Measurements from ENCODE around the gene HK1. TPM values are rescaled to one million over a fixed set of nuclear protein-coding genes. Genes with fewer than 3 reads are reported as not detected.

The HK1 gene
- total RNA-seq, 1 experiment from 2014 or later: 98.8 TPM

DNA sequence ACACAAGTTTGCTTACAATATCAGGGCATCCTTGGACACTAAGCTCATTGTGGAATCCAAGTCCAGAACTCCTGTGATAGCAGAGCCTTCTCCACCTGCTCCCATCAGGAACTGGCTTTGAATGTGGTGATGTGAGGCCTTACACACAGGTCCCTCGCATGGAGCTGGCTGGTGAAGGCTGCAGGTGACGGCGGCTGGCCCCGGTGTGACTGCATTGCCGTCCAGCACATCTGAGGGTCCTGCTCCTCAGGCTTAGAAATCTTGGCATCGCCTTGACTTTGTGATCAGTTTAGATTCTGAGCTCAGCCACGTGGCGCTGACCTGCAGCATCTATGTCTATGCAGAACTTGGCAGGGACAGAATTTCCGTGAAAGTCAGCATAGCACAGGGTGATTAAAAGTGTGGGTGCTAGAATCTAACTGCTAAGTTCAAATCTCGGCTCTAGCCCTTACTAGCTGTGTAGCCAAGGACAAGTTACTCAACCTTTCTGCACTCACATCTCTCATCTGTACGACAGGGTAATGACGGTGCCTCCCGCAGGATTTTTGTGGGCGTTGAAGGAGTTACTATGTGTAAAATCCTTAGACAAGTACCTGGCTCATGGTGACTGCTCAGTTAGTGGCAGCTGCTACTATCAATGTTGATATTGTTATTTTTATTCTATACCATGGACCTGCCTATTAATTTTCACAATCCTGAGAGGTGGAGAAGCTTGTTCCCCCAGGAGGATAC lies 31.5 kb upstream of the HK1 start:
- no peak overlapping the region for H4K8ac ChIP-seq (replicated peaks; ENCODE audit: insufficient read length, low read depth, low read length)
- no peak overlapping the region for H3K23ac ChIP-seq (ENCODE audit: insufficient read length, low read depth, low read length)
- no peak overlapping the region for H3K4me3 Mint-ChIP-seq
- H3K27ac ChIP-seq (ENCODE audit: insufficient read length, low read depth, low read length): no peak overlapping the region
- no peaks in the 10 kb centered on the region for H3K23me2 ChIP-seq (ENCODE audit: insufficient read length, low read depth, low read length, poor library complexity, severe bottlenecking)
- no peak overlapping the region for H3K27ac Mint-ChIP-seq
- H2BK12ac ChIP-seq (ENCODE audit: insufficient read length, low read depth, low read length): no peak overlapping the region
- H3K56ac ChIP-seq (ENCODE audit: insufficient read length, low read depth, low read length): no peak overlapping the region
- no peak overlapping the region for H4K5ac ChIP-seq (ENCODE audit: insufficient read length, low read depth, low read length)
- H3K18ac ChIP-seq (ENCODE audit: insufficient read length, low read depth, low read length): no peak overlapping the region
- H3K27me3 ChIP-seq (ENCODE audit: insufficient read depth, low read length): no peaks in the 10 kb centered on the region
- H2AK5ac ChIP-seq (ENCODE audit: insufficient read length, low read length): no peak overlapping the region
- peaks cover 0 to 2% of the 10 kb centered on the region in 2 experiments; a peak in 2 of 5 replicates for H3K9me3 Mint-ChIP-seq
- peaks cover 5 to 7% of the 10 kb centered on the region in 2 experiments; a peak in 2 of 4 replicates for H3K4me1 Mint-ChIP-seq
- H3K79me1 ChIP-seq (ENCODE audit: insufficient read depth, low read depth, low read length, poor library complexity, severe bottlenecking): no peaks in the 10 kb centered on the region
- H3K36me3 Mint-ChIP-seq (ENCODE audit: insufficient read depth in 1 of 3, low read depth in 3 of 3): no peaks in the 10 kb centered on the region
- no peaks in the 10 kb centered on the region for H3K4me1 ChIP-seq (ENCODE audit: insufficient read depth, low read length)
- DNase-seq: no peak
- no peak overlapping the region for H2BK5ac ChIP-seq (ENCODE audit: insufficient read length, low read length)
- no peak overlapping the region for H3K9ac ChIP-seq (ENCODE audit: extremely low read depth, insufficient read length, low read length)
- TF ChIP-seq, protein P1, sequence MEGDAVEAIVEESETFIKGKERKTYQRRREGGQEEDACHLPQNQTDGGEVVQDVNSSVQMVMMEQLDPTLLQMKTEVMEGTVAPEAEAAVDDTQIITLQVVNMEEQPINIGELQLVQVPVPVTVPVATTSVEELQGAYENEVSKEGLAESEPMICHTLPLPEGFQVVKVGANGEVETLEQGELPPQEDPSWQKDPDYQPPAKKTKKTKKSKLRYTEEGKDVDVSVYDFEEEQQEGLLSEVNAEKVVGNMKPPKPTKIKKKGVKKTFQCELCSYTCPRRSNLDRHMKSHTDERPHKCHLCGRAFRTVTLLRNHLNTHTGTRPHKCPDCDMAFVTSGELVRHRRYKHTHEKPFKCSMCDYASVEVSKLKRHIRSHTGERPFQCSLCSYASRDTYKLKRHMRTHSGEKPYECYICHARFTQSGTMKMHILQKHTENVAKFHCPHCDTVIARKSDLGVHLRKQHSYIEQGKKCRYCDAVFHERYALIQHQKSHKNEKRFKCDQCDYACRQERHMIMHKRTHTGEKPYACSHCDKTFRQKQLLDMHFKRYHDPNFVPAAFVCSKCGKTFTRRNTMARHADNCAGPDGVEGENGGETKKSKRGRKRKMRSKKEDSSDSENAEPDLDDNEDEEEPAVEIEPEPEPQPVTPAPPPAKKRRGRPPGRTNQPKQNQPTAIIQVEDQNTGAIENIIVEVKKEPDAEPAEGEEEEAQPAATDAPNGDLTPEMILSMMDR (conservative IDR thresholded peaks at IDR 0.05): no peak
- no peak overlapping the region for H3K4me2 ChIP-seq (ENCODE audit: insufficient read depth, insufficient read length, low read length)
- H4K20me1 ChIP-seq (ENCODE audit: control insufficient read depth, insufficient read depth, insufficient read length): no peaks in the 10 kb centered on the region
- no peak overlapping the region for H3K4ac ChIP-seq (ENCODE audit: low read depth, low read length)
- no peak overlapping the region for H3T11ph ChIP-seq (ENCODE audit: low read length)
- H3K79me2 ChIP-seq (ENCODE audit: insufficient read depth, low read length): no peaks in the 10 kb centered on the region
- no peak overlapping the region for H2AFZ ChIP-seq (ENCODE audit: low read length)
- no peak overlapping the region for H4K91ac ChIP-seq (ENCODE audit: insufficient read length, low read depth, low read length)
- no CpG with 5 or more reads among the region's 14 CpGs for WGBS (ENCODE audit: extremely low coverage, insufficient read length, low lambda C conversion rate)
- no peak overlapping the region for H3K14ac ChIP-seq (ENCODE audit: insufficient read depth, low read length)
- no peak overlapping the region for H2BK20ac ChIP-seq (ENCODE audit: low read depth, low read length, poor library complexity, severe bottlenecking)
- no peak overlapping the region for H2BK120ac ChIP-seq (ENCODE audit: low read depth, low read length, poor library complexity, severe bottlenecking)
- H2BK15ac ChIP-seq (ENCODE audit: low read depth, low read length): no peak overlapping the region
- H3K9me3 ChIP-seq (ENCODE audit: control insufficient read depth, low read depth, low read length): no peaks in the 10 kb centered on the region
- no peaks in the 10 kb centered on the region for H3K27me3 Mint-ChIP-seq (ENCODE audit: low read depth)

Data from H9 (cell line).